ENCODE results near the gene CYP2S1.
"Not testable (repeated sequence)": the region's sequence is repeated elsewhere in the genome, so short reads cannot be mapped to it uniquely, and the experiment has no call there.

Gene CYP2S1

GRCh38 chr19:41192574-41193429 is at the start of gene CYP2S1:
TSS of gene CYP2S1 (plus strand) at chr19:41193219. CDS start at chr19:41193265, 46 bp downstream.
- TF ChIP-seq CTCF (IDR thresholded peaks at IDR 0.05; ENCODE audit: poor library complexity, severe bottlenecking), result no peak
- ATAC-seq (ENCODE audit: low read depth) (peak; percentile 79), DNase-seq (ENCODE audit: low spot score) (no peak)
- H3K27ac ChIP-seq (ENCODE audit: poor library complexity, severe bottlenecking), result no peak within 1 kb of the TSS
- peaks cover 3% of the 10 kb centered on the region for H3K4me1 ChIP-seq (ENCODE audit: insufficient read depth, poor library complexity, severe bottlenecking)
- no peaks in the 10 kb centered on the region for H3K36me3 ChIP-seq (ENCODE audit: low read depth)
- peak within 1 kb of the TSS; percentile 42 for H3K4me3 ChIP-seq (ENCODE audit: severe bottlenecking)
- no peaks in the 10 kb centered on the region for H3K9me3 ChIP-seq (ENCODE audit: severe bottlenecking)
- no peaks in the 10 kb centered on the region for H3K27me3 ChIP-seq (ENCODE audit: insufficient read depth, poor library complexity, severe bottlenecking)

- DNase-seq (ENCODE audit: low spot score), result peak; percentile 69
- H3K9me3 ChIP-seq (ENCODE audit: severe bottlenecking), result no peaks in the 10 kb centered on the region
- H3K27me3 ChIP-seq (ENCODE audit: insufficient read depth, poor library complexity, severe bottlenecking), result no peaks in the 10 kb centered on the region
- no peaks in the 10 kb centered on the region for H3K36me3 ChIP-seq (ENCODE audit: low read depth)
- H3K4me3 ChIP-seq (ENCODE audit: severe bottlenecking), result no peak overlapping the region
- H3K27ac ChIP-seq (ENCODE audit: poor library complexity, severe bottlenecking), result no peak overlapping the region
- peak; percentile 85 for ATAC-seq (ENCODE audit: low read depth)
- no peaks in the 10 kb centered on the region for H3K4me1 ChIP-seq (ENCODE audit: insufficient read depth, poor library complexity, severe bottlenecking)
- TF ChIP-seq CTCF (IDR thresholded peaks at IDR 0.05; ENCODE audit: poor library complexity, severe bottlenecking), result peak; percentile 87
Observed at GRCh38 chr19:41144403-41144802, 48.6 kb upstream of the CYP2S1 start.

GRCh38 chr19:41149831-41150230 is 43.2 kb upstream of the CYP2S1 start:
- no peak for TF ChIP-seq CTCF (IDR thresholded peaks at IDR 0.05; ENCODE audit: poor library complexity, severe bottlenecking)
- Histone ChIP-seq H3K27me3 (ENCODE audit: insufficient read depth, poor library complexity, severe bottlenecking) (no peaks in the 10 kb centered on the region), H3K36me3 (ENCODE audit: low read depth) (no peaks in the 10 kb centered on the region), H3K4me3 (ENCODE audit: severe bottlenecking) (no peak overlapping the region), H3K27ac (ENCODE audit: poor library complexity, severe bottlenecking) (no peak overlapping the region), H3K4me1 (ENCODE audit: insufficient read depth, poor library complexity, severe bottlenecking) (no peaks in the 10 kb centered on the region), H3K9me3 (ENCODE audit: severe bottlenecking) (no peaks in the 10 kb centered on the region)
- DNase-seq (ENCODE audit: low spot score), result no peak
- no peak for ATAC-seq (ENCODE audit: low read depth)

GRCh38 chr19:41150986-41151385 is 42.0 kb upstream of the CYP2S1 start:
- H3K27ac ChIP-seq (ENCODE audit: poor library complexity, severe bottlenecking); H3K4me1 ChIP-seq (ENCODE audit: insufficient read depth, poor library complexity, severe bottlenecking); H3K9me3 ChIP-seq (ENCODE audit: severe bottlenecking); DNase-seq (ENCODE audit: low spot score); ATAC-seq (ENCODE audit: low read depth); H3K4me3 ChIP-seq (ENCODE audit: severe bottlenecking); H3K27me3 ChIP-seq (ENCODE audit: insufficient read depth, poor library complexity, severe bottlenecking); H3K36me3 ChIP-seq (ENCODE audit: low read depth): not testable (repeated sequence)

- H3K9me3 ChIP-seq (ENCODE audit: severe bottlenecking), result no peaks in the 10 kb centered on the region
- DNase-seq (ENCODE audit: low spot score), result no peak
- no peaks in the 10 kb centered on the region for H3K27me3 ChIP-seq (ENCODE audit: insufficient read depth, poor library complexity, severe bottlenecking)
- H3K36me3 ChIP-seq (ENCODE audit: low read depth), result no peaks in the 10 kb centered on the region
- H3K27ac ChIP-seq (ENCODE audit: poor library complexity, severe bottlenecking), result no peak overlapping the region
- H3K4me3 ChIP-seq (ENCODE audit: severe bottlenecking), result no peak overlapping the region
- H3K4me1 ChIP-seq (ENCODE audit: insufficient read depth, poor library complexity, severe bottlenecking), result no peaks in the 10 kb centered on the region
- TF ChIP-seq CTCF (IDR thresholded peaks at IDR 0.05; ENCODE audit: poor library complexity, severe bottlenecking), result no peak
- no peak for ATAC-seq (ENCODE audit: low read depth)
Observed at GRCh38 chr19:41154060-41154459, 39.0 kb upstream of the CYP2S1 start.

Data from RWPE2 (cell line).